Measurements from ENCODE around the gene SOX21.

SOX21 gene

GRCh38 chr13:94679614-94680013, 32.7 kb downstream of the SOX21 start:
- no peak overlapping the region for H3K27ac ChIP-seq
- no peaks in the 10 kb centered on the region for H3K36me3 ChIP-seq (ENCODE audit: control insufficient read depth, insufficient read depth, low read length)
- no peaks in the 10 kb centered on the region for H3K4me1 ChIP-seq
- no peak overlapping the region for H3K4me3 ChIP-seq (ENCODE audit: low read depth, low read length)
- H2AFZ ChIP-seq = no peak overlapping the region
- no peak overlapping the region for H3K4me2 ChIP-seq (ENCODE audit: low read length)
- no peaks in the 10 kb centered on the region for H3K27me3 ChIP-seq (ENCODE audit: control insufficient read depth, insufficient read depth, low read length)
- no peak overlapping the region for H3K9ac ChIP-seq
- no peak for TF ChIP-seq CTCF (IDR thresholded peaks at IDR 0.05)
- no peaks in the 10 kb centered on the region for H3K9me3 ChIP-seq (ENCODE audit: control insufficient read depth, low read length)
- no peaks in the 10 kb centered on the region for H3K79me2 ChIP-seq

- Histone ChIP-seq H2AFZ (no peak overlapping the region), H3K4me2 (ENCODE audit: low read length) (no peak overlapping the region), H3K9me3 (ENCODE audit: control insufficient read depth, low read length) (no peaks in the 10 kb centered on the region), H3K4me3 (ENCODE audit: low read depth, low read length) (no peak overlapping the region), H3K27ac (no peak overlapping the region), H3K4me1 (no peaks in the 10 kb centered on the region), H3K27me3 (ENCODE audit: control insufficient read depth, insufficient read depth, low read length) (no peaks in the 10 kb centered on the region), H3K36me3 (ENCODE audit: control insufficient read depth, insufficient read depth, low read length) (no peaks in the 10 kb centered on the region), H3K9ac (no peak overlapping the region), H3K79me2 (no peaks in the 10 kb centered on the region)
- TF ChIP-seq CTCF (IDR thresholded peaks at IDR 0.05) = no peak
These were observed 33.5 kb downstream of the SOX21 start for GRCh38 chr13:94678845-94679244.

GRCh38 chr13:94677799-94678198, 34.5 kb downstream of the SOX21 start:
- Histone ChIP-seq H3K27me3 (ENCODE audit: control insufficient read depth, insufficient read depth, low read length) (no peaks in the 10 kb centered on the region), H2AFZ (no peak overlapping the region), H3K27ac (no peak overlapping the region), H3K79me2 (no peaks in the 10 kb centered on the region), H3K4me2 (ENCODE audit: low read length) (no peak overlapping the region), H3K36me3 (ENCODE audit: control insufficient read depth, insufficient read depth, low read length) (no peaks in the 10 kb centered on the region), H3K9me3 (ENCODE audit: control insufficient read depth, low read length) (no peaks in the 10 kb centered on the region), H3K4me1 (no peaks in the 10 kb centered on the region), H3K9ac (no peak overlapping the region), H3K4me3 (ENCODE audit: low read depth, low read length) (no peak overlapping the region)
- no peak for TF ChIP-seq CTCF (IDR thresholded peaks at IDR 0.05)

GRCh38 chr13:94674609-94675348, 37.6 kb downstream of the SOX21 start:
- H3K4me1 ChIP-seq = no peaks in the 10 kb centered on the region
- H3K27me3 ChIP-seq (ENCODE audit: control insufficient read depth, insufficient read depth, low read length) = no peaks in the 10 kb centered on the region
- H2AFZ ChIP-seq = no peak overlapping the region
- H3K4me2 ChIP-seq (ENCODE audit: low read length) = no peak overlapping the region
- H3K79me2 ChIP-seq = no peaks in the 10 kb centered on the region
- H3K4me3 ChIP-seq (ENCODE audit: low read depth, low read length) = no peak overlapping the region
- no peak overlapping the region for H3K9ac ChIP-seq
- no peaks in the 10 kb centered on the region for H3K36me3 ChIP-seq (ENCODE audit: control insufficient read depth, insufficient read depth, low read length)
- H3K27ac ChIP-seq = no peak overlapping the region
- peak; percentile 42 for TF ChIP-seq CTCF (IDR thresholded peaks at IDR 0.05)
- no peaks in the 10 kb centered on the region for H3K9me3 ChIP-seq (ENCODE audit: control insufficient read depth, low read length)

- no peaks in the 10 kb centered on the region for H3K4me1 ChIP-seq
- H3K79me2 ChIP-seq = no peaks in the 10 kb centered on the region
- no peak overlapping the region for H3K4me3 ChIP-seq (ENCODE audit: low read depth, low read length)
- H3K9me3 ChIP-seq (ENCODE audit: control insufficient read depth, low read length) = no peaks in the 10 kb centered on the region
- no peak overlapping the region for H3K9ac ChIP-seq
- H2AFZ ChIP-seq = no peak overlapping the region
- no peak for TF ChIP-seq CTCF (IDR thresholded peaks at IDR 0.05)
- H3K4me2 ChIP-seq (ENCODE audit: low read length) = no peak overlapping the region
- no peaks in the 10 kb centered on the region for H3K27me3 ChIP-seq (ENCODE audit: control insufficient read depth, insufficient read depth, low read length)
- H3K27ac ChIP-seq = no peak overlapping the region
- H3K36me3 ChIP-seq (ENCODE audit: control insufficient read depth, insufficient read depth, low read length) = no peaks in the 10 kb centered on the region
These were observed 38.5 kb downstream of the SOX21 start for GRCh38 chr13:94673851-94674250.

Data from parathyroid adenoma (tissue), 2 donors.